Retinal pigment epithelial cell (primary cell): ENCODE measurements around the gene VPS25.
A peak's percentile ranks its signal among the peaks of the same experiment; 100 is the strongest.

ENCODE experiments used
- DNase-seq: peaks from one replicate; pipeline ENCODE4 v3.0.0-alpha.2; 2010; ENCODE audit warnings: low read depth
- H3K4me3 ChIP-seq: 2 replicates; pipeline ENCODE4 v1.5.1; 2011; ENCODE audit warnings: mild to moderate bottlenecking, low read length, control low read depth, moderate library complexity
- CTCF ChIP-seq: conservative IDR thresholded peaks from 2 replicates; pipeline ENCODE4 v1.5.1; 2011; ENCODE audit warnings: low read depth, low read length, control low read depth, inconsistent platforms

VPS25 gene

GRCh38 chr17:42774066-42774745, 957 bp downstream of the VPS25 start:
- H3K4me3 ChIP-seq, result peak overlapping the region; percentile 98
- no peak for TF ChIP-seq CTCF
- DNase-seq, result no peak

- DNase-seq, result no peak
- no peak for TF ChIP-seq CTCF
- H3K4me3 ChIP-seq, result no peak overlapping the region
These were observed 2.4 kb downstream of the VPS25 start for GRCh38 chr17:42775534-42776098.

- no peak for TF ChIP-seq CTCF
- no peak for DNase-seq
- H3K4me3 ChIP-seq, result no peak overlapping the region
These were observed 5.3 kb downstream of the VPS25 start for GRCh38 chr17:42778570-42778969.

GRCh38 chr17:42779304-42779935, 6.2 kb downstream of the VPS25 start:
- H3K4me3 ChIP-seq, result no peak overlapping the region
- TF ChIP-seq CTCF, result no peak
- DNase-seq, result no peak

- TF ChIP-seq CTCF, result no peak
- no peak for DNase-seq
- peak within 1 kb of the TSS; percentile 30 for H3K4me3 ChIP-seq
These were observed 6.9 kb downstream of the VPS25 start, which contains the start of gene WNK4 for GRCh38 chr17:42779936-42780850. WNK4 (plus strand) TSS chr17:42780610; CDS start chr17:42780699, 89 bp downstream.

- peak overlapping the region; percentile 30 for H3K4me3 ChIP-seq
- no peak for DNase-seq
- TF ChIP-seq CTCF, result no peak
These were observed 7.8 kb downstream of the VPS25 start for GRCh38 chr17:42780851-42781638.
